HuH-7.5 (cell line): ENCODE measurements around the gene PPT1.
"Not testable (repeated sequence)": the region's sequence is repeated elsewhere in the genome, so short reads cannot be mapped to it uniquely, and the experiment has no call there.

Experiments
- DNase-seq: peaks from one replicate; pipeline ENCODE4 v3.0.0; 2011; ENCODE audit warnings: low spot score

The PPT1 gene

GRCh38 chr1:40092706-40093639, 4.1 kb downstream of the PPT1 start:
- no peak for DNase-seq

GRCh38 chr1:40092241-40092640, 4.8 kb downstream of the PPT1 start:
- no peak for DNase-seq

- DNase-seq = no peak
Measured at GRCh38 chr1:40090652-40091355, 6.2 kb downstream of the PPT1 start.

- not testable (repeated sequence) for DNase-seq
Measured at GRCh38 chr1:40084750-40085149, 12.3 kb downstream of the PPT1 start.

- DNase-seq = no peak
Measured at GRCh38 chr1:40081871-40082270, 15.2 kb downstream of the PPT1 start.

GRCh38 chr1:40079774-40080400, 17.2 kb downstream of the PPT1 start:
- no peak for DNase-seq

- peak; percentile 35 for DNase-seq
Measured at GRCh38 chr1:40078512-40079333, 18.3 kb downstream of the PPT1 start.

GRCh38 chr1:40076895-40077312, 20.1 kb downstream of the PPT1 start:
- DNase-seq = no peak

- no peak for DNase-seq
Measured at GRCh38 chr1:40075266-40075665, 21.8 kb downstream of the PPT1 start.

GRCh38 chr1:40073062-40073461, 24.0 kb downstream of the PPT1 start:
- no peak for DNase-seq

GRCh38 chr1:40072142-40072541, 24.9 kb downstream of the PPT1 start:
- no peak for DNase-seq

- no peak for DNase-seq
Measured at GRCh38 chr1:40067851-40068250, 29.2 kb downstream of the PPT1 start.

- no peak for DNase-seq
Measured at GRCh38 chr1:40067023-40067422, 30.0 kb downstream of the PPT1 start.

- DNase-seq = no peak
Measured at GRCh38 chr1:40064797-40065499, 32.1 kb downstream of the PPT1 start.

GRCh38 chr1:40059960-40060750, 36.9 kb downstream of the PPT1 start:
- DNase-seq = no peak

GRCh38 chr1:40059338-40059959, 37.6 kb downstream of the PPT1 start:
- no peak for DNase-seq

GRCh38 chr1:40058453-40059337, 38.4 kb downstream of the PPT1 start:
- no peak for DNase-seq

- no peak for DNase-seq
Measured at GRCh38 chr1:40058097-40058452, 39.0 kb downstream of the PPT1 start.
